Embryonic facial prominence (tissue), 1 donor: Measurements from ENCODE around the gene TMEM130.

Source experiments
- DNase-seq: peaks from one replicate; pipeline ENCODE4 v3.0.0-alpha.2; 2016; ENCODE audit errors: extremely low spot score

The TMEM130 gene

DNA sequence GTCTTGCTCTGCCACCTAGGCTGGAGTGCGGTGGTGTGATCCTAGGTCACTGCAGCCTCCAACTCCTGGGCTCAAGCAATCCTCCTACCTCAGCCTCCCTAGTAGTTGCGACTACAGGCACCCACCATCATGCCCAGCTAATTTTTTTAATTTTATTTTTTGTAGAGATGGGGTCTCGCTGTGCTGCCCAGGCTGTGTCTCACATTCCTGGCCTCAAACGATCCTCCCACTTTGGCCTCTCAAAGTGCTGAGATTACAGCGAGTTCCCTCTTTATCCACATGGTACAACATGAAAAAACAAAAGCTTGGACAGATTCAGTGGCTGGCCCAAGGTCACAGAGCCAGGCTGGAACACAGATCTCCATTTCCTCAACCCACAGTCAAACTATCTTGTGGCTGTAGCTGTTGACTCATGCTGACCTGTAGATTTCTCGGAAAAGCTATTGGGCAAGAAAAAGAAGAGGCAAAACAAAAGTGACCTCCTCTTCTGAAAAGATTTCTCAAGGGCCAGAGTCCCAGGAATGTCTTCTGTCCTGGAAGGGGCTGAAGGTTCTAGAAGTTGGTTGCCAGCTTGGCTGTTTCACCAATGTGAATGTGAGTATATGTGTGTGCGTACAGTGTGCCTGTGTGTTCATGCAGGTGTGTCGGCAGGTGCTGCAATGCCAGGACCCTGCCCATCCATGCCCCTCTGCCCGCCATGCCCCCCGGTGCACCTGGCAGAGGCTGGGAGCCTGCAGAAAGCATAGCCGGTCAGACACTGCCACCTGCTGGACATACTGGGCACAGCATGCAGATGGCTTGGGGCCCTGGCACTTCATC, 28.4 kb downstream of the TMEM130 start:
- DNase-seq: no peak

DNA sequence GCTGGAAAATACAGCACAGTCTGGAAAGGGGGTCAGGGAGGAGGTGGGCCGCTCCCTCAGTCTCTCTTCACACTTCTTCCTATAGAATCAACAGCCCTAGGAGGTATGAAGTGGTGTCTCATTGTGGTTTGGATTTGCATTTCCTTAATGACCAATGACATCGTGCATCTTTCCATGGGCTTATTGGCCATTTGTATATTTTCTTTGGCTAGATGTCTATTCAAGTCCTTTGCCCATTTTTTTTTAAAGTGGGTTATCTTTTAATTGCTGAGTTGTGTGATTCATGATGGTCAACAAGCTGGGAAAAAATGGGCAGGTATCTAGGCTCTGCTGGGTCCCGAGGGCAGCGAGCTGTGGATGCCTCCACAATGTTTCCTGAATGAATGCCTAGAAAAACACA, 29.1 kb downstream of the TMEM130 start:
- DNase-seq: no peak

DNA sequence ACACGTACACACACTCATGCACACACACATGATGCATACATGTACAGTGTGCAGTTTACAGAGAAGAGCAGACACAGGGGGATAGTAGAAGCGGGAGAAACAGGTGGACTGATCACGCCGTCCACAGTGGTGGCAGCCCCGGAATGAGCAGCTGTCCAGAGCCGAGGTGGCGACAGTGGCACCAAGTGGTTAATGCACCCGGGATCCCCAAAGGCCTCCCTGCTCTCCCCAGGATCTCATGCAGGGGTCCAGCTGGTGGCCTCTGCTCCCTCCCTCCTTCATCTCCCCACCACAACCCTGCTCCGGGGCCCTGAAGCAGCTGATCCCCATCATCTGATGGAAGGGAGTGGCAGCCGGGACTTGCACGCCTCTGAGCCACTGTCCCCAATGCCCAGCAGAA, 29.7 kb downstream of the TMEM130 start:
- no peak for DNase-seq

DNA sequence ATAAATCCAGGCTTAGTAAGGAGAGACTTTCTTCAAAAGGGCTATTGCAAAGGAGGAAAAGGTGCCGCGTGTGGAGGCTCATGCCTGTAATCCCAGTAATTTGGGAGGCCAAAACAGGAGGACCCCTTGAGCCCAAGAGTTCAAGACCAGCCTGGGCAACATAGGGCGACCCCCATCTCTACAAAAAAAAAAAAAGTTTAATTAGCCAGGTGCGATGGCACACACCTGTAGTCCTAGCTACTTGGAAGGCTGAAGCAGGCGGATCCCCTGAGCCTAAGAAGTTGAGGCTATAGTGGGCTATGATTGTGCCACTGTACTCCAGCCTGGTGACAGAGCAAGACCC, 32.2 kb downstream of the TMEM130 start:
- DNase-seq: no peak

DNA sequence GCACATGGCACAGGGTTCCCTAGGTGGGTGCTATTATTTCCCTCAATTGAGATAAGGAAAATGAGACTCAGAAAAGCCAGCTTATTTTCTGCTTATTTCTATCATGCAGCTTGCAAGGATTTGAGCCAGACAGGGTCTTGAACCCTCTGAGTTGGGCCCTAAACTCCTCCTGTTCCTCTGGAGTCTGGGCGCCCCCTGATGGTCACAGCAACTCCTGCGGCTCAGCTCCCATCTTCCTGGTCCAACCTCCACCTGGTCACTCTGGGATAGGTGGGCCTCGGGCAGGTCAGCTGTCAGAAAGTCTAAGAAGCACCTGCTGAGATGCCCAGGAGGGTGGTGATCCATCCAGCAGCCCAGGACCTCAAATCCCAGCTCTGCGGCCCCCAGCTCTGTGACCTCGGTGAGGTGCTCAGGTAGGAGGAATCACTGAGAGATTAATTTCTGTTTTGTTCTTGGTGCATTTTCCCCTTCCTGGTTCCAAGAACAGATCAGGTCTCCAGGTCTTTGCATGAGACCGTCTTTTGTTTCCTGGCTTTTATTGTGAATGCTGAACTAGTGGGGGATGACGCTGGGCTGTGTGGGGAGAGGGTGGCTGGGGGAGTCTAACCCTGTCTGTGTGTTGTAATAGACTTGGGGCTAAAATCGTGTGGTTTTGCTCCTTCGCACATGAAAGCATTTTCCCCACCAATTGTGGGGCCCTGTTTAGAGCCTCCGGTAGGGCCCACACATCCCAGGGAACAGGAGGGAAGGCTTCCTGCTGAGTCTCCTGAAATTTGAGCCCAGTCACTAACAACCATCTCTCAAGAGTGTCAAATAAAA, 32.8 kb downstream of the TMEM130 start:
- DNase-seq: no peak

DNA sequence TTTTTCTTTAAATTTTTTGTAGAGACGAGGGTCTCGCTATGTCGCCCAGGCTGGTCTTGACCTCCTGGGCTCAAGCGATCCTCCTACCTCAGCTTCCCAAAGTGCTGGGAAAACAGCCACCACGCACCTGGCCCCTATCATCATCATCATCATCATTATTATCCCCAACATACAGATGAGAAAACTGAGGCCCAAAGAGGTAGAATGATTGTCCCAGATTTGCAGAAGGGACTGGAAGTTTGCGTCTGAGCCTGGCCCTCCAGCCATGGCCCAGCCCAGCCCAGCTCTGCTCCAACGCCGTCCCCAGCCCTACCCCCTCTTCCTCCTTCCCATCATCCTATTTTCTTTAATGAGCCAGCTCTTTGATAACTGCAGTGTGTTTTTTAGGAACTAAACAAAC, 34.9 kb downstream of the TMEM130 start:
- DNase-seq: no peak

DNA sequence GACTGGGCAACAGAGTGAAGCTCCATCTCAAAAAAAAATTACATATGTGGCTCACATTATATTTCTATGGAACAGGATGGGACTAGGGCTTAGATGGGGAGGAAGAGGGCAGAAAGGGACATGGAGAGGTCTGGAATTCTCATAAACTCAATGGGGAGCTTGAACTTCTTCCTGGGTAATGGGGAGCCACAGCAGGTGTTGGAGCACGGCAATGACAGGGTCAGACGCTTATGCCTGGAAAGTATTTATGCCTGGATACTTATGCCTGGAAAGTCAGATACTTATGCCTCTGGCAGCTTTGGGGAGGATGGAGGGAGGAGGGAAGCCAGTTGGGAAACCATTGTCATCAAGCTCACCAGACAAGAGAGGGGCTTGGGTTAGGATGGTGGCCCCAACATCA, 36.8 kb downstream of the TMEM130 start:
- no peak for DNase-seq

DNA sequence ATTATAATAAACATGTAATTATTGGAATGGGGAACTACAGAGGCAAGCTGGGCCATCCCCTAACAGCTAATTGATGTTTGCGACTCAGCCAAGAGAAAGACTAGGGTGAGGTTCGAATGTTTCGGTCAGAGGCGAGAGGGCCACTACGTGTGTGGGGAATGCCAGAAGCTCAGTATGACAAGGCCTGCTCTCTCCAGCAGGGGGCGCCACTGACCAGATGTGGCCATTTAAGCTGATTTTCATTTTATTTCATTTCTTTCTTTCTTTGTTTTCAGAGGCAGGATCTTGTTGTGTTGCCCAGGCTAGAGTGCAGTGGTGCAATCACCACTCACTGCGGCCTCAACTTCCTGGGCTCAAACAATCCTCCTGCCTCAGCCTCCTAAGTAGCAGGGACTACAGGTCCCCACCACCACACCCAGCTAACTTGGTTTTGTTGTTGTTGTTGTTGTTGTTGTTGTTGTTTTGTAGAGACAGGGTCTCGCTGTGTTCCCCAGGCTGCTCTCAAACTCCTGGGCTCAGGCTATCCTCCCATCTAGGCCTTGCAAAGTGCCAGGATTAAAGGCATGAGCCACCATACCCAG, 38.1 kb downstream of the TMEM130 start:
- no peak for DNase-seq

DNA sequence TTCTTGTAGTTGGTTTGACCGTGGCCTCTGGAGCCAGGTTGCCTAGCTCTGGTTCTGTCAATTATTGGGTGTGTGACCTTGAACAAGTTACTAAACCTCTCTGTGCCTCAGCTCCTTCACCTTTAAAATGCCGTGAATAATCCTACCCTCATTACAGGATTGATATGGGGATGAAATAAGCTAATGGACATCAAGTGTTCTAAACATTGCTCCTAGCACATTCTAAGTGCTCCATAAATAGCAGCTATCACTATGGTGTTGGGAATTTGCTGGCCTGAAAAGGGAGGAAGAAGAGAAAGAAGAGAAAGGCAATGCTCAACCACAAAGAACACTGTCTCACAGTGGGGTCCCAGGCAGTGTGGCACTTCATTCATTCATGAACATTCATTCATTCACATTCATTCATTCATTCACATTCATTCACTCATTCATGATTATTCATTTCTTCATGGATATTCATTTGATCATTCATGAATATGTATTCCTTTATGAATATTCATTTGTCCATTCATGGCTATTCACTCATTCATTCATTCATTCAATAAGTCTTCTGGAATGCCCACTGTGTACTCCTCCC, 38.8 kb downstream of the TMEM130 start:
- no peak for DNase-seq

DNA sequence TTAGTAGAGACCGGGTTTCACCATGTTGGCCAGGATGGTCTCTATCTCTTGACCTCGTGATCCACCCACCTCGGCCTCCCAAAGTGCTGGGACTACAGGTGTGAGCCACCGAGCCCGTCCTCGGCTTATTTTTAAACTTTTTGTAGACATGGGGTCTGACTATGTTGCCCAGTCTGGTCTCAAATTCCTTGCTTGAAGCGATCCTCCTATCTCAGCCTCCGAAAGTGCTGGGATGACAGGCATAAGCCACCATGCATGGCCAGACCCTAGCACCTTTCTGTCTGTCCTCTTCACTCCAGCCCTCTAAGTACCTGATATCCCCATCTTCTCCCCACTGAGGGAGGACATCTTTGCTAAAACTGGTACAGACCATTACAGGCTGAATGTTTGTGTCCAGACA, 41.4 kb downstream of the TMEM130 start:
- no peak for DNase-seq

DNA sequence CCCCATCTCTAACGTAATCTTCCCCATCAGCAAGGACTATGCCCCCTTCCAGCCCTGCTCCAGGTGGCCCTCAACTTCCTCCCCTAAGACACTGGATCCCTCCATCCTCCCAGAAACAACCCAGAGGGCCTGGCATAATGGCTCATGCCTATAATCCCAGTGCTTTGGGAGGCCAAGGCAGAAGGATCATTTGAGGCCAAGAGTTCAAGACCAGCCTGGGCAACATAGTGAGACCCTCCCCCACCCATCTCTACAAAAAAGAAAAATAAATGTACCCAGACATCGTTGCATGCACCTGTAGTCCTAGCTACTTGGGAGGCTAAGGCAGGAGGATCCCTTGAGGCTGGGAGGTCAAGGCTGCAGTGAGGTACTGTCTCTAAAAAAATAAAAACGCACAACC, 42.6 kb downstream of the TMEM130 start:
- no peak for DNase-seq

DNA sequence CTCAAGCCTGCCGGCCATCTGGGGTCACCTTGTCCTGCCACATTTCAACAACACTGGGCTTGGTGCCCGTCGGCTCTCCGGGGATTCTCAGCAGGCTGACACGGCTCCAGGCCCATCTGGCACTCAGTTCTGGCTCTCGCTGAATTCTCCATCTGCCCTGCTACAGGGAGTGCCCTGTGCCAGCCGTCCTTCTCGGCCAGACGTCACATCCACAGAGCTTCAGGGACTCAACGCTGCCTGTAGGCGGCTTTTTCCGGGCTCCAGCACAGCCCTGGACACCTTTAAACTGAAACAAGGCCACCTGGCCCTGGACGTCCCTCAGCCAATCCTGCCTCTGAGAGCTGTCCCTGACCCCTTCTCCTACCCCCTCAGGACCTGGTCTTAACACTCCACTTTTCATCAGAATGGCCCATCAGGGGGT, 43.0 kb downstream of the TMEM130 start:
- DNase-seq: no peak

DNA sequence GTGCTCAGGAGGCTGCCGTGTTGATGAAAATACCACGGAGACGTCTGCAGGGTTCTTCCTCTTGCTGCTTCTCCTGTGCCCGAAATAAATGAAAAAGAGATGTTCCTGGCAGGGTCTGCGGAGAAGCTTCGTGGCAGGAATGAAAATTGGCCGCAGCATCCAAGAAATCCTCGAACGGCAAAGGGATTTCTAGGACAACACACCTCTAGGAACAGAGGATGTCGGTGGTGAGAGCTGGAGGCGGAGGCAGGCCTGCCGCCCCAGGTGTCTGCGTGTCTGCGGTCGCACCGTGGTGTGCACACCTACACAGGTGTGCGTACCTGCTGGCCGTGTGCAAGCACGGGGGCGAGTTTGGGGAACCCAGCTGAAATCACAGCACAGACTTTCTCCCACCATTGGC, 43.4 kb downstream of the TMEM130 start:
- DNase-seq: no peak

DNA sequence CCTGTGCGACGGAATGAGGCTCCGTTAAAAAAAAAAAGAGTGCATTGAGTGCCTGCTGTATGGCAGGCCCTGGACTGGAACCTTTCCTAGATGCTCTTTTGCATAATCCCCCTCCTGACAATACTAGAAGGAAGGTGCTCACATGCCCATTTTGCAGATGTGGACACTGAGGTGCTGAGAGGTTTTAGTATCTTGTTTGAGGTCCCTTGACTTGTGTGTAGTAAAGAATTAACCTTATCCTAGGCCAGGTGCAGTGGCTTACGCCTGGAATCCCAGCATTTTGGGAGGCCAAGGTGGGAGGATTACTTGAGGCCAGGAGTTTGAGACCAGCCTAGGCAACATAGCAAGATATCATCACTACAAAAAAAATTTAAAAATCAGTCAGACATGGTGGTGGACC, 46.6 kb downstream of the TMEM130 start:
- no peak for DNase-seq

DNA sequence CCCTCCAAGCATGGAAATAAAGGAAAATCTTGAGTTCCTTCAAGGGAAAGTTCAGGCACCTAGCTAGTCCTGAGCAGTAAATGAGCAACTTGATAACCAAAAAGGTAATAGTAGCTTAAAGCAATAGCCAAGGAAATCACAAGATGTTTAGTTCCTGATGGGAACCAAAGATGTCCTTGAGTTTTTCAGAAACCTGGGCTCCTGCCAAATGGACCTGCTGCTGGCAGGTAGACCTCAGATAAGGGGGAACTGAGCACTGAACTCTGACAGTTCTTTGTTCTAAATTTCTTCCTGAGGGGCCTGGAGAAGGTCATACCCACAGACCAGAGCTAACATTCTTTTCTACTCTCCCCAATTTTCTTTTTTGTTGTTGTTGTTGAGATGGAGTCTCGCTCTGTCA, 48.5 kb downstream of the TMEM130 start:
- no peak for DNase-seq

DNA sequence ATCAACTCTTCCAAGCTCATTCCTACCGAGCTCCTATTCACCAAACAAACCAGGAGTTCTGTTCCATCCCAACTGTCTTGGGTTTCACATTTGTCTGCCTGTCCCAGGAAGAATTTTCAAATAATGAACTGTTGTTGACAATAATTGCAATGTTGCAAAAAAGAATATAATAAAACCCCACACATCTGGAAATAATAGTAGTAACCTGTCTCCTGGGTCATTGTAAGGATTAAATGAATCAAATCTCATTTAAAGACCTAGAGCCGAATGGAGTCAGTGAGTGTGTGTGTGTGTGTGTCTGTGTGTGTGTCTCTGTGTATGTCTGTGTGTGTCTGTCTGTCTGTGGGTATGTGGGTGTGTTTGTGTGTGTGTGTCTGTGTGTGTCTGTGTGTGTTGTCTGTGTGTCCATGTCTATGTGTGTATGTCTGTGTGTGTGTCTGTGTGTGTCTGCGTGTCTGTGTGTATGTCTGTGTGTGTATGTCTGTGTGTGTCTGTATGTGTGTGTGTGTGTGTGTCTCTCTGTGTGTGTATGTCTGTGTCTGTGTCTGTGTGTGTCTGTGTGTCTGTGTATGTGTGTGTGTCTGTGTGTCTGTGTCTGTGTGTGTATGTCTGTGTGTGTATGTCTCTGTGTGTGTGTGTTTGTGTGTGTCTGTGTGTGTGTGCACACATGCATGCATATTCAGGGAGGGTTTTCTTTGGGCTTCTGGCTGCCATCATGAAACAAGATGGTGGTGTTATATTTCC, 52.7 kb downstream of the TMEM130 start:
- no peak for DNase-seq

DNA sequence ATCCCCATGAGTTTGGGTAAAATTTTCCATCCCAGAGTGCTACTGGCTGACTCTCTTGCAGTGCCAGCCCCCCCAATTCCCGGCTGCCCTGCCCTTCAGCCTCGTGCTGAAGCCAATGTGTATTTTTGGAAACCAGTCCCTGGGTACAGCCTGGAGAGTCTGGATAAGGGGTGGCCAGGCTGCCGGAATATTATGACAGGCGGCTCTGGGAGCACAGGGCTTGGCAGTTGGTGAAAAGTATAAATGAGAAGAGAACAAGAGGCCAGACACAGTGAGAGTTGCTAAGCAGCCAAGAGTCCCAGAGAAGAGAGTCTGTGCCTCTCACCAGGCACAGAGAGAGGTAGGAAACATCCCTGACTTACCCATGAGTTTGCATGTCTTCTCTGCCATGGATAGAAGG, 53.6 kb downstream of the TMEM130 start:
- DNase-seq: no peak

DNA sequence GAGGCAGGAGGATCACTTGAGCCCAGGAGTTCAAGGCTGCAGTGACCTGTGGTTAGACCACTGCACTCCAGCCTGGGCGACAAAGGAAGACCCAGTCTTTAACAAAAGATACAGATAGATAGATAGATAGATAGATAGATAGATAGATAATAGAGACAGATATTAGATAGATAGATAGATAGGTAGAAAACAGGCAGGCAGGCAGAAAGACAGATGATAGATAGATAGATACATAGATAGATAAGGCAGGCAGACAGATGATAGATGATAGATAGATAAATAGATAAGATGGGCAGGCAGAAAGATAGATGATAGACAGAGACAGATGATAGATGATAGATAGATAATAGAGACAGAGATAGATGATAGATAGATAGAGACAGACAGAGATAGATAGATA, 54.5 kb downstream of the TMEM130 start:
- DNase-seq: no peak

DNA sequence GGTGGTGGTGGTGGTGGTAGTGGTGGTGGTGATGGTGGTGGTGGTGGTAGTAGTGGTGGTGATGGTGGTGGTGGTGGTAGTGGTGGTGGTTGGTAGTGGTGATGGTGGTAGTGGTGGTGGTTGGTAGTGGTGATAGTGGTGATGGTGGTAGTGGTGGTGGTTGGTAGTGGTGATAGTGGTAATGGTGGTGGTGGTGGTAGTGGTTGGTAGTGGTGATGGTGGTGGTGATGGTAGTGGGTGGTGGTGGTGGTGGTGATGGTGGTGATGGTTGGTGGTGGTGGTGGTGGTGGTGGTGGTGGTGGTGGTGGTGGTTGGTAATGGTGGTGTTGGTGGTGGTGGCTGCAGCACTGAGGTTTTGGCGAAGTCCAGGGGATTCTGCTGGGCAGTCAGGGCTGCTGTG, 58.5 kb downstream of the TMEM130 start:
- no peak for DNase-seq

DNA sequence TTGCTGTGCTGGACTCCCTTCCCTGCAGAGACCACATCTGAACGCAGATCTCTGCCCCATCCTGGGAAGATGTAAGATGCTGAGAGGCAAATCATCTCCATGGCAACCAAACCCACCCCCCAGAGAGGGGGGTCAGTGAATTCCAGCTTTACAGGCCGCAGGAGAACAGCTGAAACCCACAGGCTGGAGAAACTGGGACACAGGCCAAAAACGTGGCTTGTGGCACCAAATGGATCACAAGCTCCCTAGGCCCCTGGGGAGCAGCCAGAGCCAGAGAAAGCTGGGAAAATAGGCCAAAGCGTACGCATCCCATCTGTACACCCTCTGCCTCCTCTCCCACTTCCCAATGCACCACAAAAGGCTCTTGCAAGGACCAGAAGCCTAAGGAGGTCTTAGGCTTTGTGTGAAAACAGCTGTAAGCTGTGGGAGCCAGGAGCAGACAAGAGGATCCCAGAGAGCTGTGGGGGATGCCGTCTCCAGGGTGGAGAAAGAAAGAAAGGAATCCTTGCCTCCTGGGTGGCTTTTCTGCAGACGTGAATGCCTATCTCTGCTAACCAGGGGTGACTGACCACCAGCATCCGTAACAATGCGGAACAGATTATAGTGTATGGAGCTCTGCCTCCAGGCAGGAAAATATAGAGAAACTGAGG, 59.5 kb downstream of the TMEM130 start:
- DNase-seq: no peak

DNA sequence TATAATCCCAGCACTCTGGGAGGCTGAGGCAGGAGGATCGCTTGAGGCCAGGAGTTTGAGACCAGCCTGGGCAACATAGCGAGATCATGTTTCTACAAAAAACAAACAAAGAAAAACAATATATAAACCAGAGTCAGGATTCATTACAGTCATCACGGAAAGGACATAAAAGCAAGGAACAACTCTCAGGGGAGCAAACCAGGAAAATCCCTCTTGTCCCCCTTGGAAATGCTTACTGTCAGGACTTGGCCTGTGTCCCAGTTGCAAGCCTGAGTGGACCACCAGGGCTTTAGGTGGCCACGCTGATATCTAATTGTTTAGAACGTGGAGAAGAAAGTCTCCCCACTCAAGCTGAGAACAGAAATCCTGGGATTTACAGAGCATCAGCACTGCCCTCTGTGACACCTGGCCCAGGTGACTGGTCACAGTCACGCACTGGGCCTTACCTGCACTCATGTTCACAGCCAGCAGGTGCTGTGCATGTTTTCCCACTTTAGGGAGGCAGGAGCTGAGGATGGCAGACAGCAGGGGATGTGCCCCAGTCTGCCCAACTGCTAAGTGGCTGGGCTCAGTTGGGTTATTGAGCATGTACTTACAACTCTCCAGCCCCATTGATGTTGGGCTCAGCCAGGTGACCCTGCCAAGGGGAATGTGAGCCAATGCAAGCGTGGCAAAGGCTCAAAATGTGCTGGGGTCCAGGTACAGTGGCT, 60.9 kb downstream of the TMEM130 start:
- no peak for DNase-seq
